Liver (tissue), 9 donors: ENCODE measurements around the gene PITPNC1. TPM values are rescaled to one million over a fixed set of nuclear protein-coding genes. Genes with fewer than 3 reads are reported as not detected.

Experiments used
- DNase-seq: peaks from one replicate; pipeline ENCODE4 v3.0.0-alpha.2; 2017; ENCODE audit warnings: low spot score
- H3K27ac ChIP-seq, 2 donors: one replicate each; pipeline ENCODE4 v1.7.0; 2013; ENCODE audit warnings: inconsistent platforms in 2 of 2, low read length in 2 of 2, control low read depth in 1 of 2, low read depth in 1 of 2, mild to moderate bottlenecking in 1 of 2
- H3K27me3 ChIP-seq, 4 donors: one replicate each; pipeline versions ENCODE4 v1.6.1 to v1.7.0; 2013; ENCODE audit warnings: low read length in 3 of 4, inconsistent platforms in 1 of 4, mild to moderate bottlenecking in 1 of 4, moderate library complexity in 1 of 4; ENCODE audit not compliant: control insufficient read depth in 4 of 4, insufficient read depth in 4 of 4
- H3K36me3 ChIP-seq, 4 donors: one replicate each; pipeline versions ENCODE4 v1.6.1 to v1.7.0; 2013; ENCODE audit warnings: low read length in 3 of 4, mild to moderate bottlenecking in 3 of 4, low read depth in 1 of 4, moderate library complexity in 1 of 4; ENCODE audit not compliant: control insufficient read depth in 4 of 4, insufficient read depth in 3 of 4
- H3K4me1 ChIP-seq, 4 donors: one replicate each; pipeline versions ENCODE4 v1.6.1 to v1.7.0; 2013; ENCODE audit warnings: low read length in 3 of 4, mild to moderate bottlenecking in 3 of 4, moderate library complexity in 1 of 4; ENCODE audit not compliant: control insufficient read depth in 4 of 4, insufficient read depth in 4 of 4
- H3K4me3 ChIP-seq, 3 donors: one replicate each; pipeline versions ENCODE4 v1.6.1 to v1.7.0; 2013; ENCODE audit warnings: low read length in 3 of 3, control low read depth in 1 of 3, low read depth in 1 of 3, mild to moderate bottlenecking in 1 of 3
- H3K9ac ChIP-seq, 2 donors: one replicate each; pipeline ENCODE4 v1.7.0; 2013; ENCODE audit warnings: low read length in 2 of 2, mild to moderate bottlenecking in 2 of 2, moderate library complexity in 2 of 2, control low read depth in 1 of 2, low read depth in 1 of 2
- H3K9me3 ChIP-seq, 4 donors: one replicate each; pipeline versions ENCODE4 v1.6.1 to v1.7.0; 2013; ENCODE audit warnings: low read length in 3 of 4; ENCODE audit not compliant: control insufficient read depth in 4 of 4
- EGR1 ChIP-seq, 2 donors: IDR thresholded peaks; 2 replicates each; pipeline ENCODE4 v1.6.1; 2016 to 2018; ENCODE audit warnings: antibody characterized with exemption in 2 of 2, low read depth in 2 of 2
- FOXA1 ChIP-seq: IDR thresholded peaks from 2 replicates; pipeline ENCODE4 v1.6.1; 2016; ENCODE audit warnings: antibody characterized with exemption
- HNF4A ChIP-seq, 2 donors: conservative IDR thresholded peaks; 2 replicates each; pipeline ENCODE4 v1.6.1; 2016; ENCODE audit warnings: antibody characterized with exemption in 2 of 2, mild to moderate bottlenecking in 2 of 2
- HNF4G ChIP-seq: IDR thresholded peaks from 2 replicates; pipeline ENCODE4 v1.6.1; 2016; ENCODE audit warnings: antibody characterized with exemption
- JUND ChIP-seq, 2 donors: IDR thresholded peaks; 2 replicates each; pipeline ENCODE4 v1.6.1; 2016; ENCODE audit warnings: antibody characterized with exemption in 2 of 2
- MAX ChIP-seq: IDR thresholded peaks from 2 replicates; pipeline ENCODE4 v1.6.1; 2016; ENCODE audit warnings: antibody characterized with exemption
- REST ChIP-seq: IDR thresholded peaks from 2 replicates; pipeline ENCODE4 v1.6.1; 2016; ENCODE audit warnings: antibody characterized with exemption, mild to moderate bottlenecking
- RXRA ChIP-seq, 2 donors: IDR thresholded peaks; 2 replicates each; pipeline ENCODE4 v1.6.1; 2017 to 2018; ENCODE audit warnings: antibody characterized with exemption in 2 of 2, mild to moderate bottlenecking in 1 of 2
- SP1 ChIP-seq: IDR thresholded peaks from 2 replicates; pipeline ENCODE4 v1.6.1; 2018; ENCODE audit warnings: antibody characterized with exemption, mild to moderate bottlenecking
- TAF1 ChIP-seq: conservative IDR thresholded peaks from 2 replicates; pipeline ENCODE4 v1.6.1; 2016; ENCODE audit warnings: antibody characterized with exemption, mild to moderate bottlenecking
- ZBTB33 ChIP-seq: IDR thresholded peaks from 2 replicates; pipeline ENCODE4 v1.6.1; 2016; ENCODE audit warnings: antibody characterized with exemption
- WGBS: extraction: QIAGEN DNeasy Blood & Tissue Kit; methylation state at CpG from one replicate; pipeline ENCODE4 v1.1.7; 2013; 5-methylcytosine and 5-hydroxymethylcytosine counted together
- polyA plus RNA-seq, 2 donors: library from polyadenylated mRNA; stranded (reverse) in 1 of 2; unstranded in 1 of 2; fragments of 200-250 nt in 1 of 2; fragments of >200 nt in 1 of 2; fragmentation: Nextera tagmentation in 1 of 2; extraction: Ambion mirVana in 1 of 2; gene quantifications; one replicate each; pipeline versions ENCODE4 v1.2.1 to v1.2.3, GENCODE V29; 2013 to 2015
- total RNA-seq, 2 donors: library from RNA; depleted of rRNA; stranded (reverse); fragments of >200 nt; gene quantifications; one replicate each; pipeline ENCODE4 v1.2.3, GENCODE V29; 2014
- donor health status: healthy.
- donor health status: healthy.
- donor health status: healthy.
- donor health status: healthy.
- donor health status: healthy.

Gene PITPNC1
- total and polyA plus RNA-seq, 4 donors, result 2.3 to 10.2 (median 5.7) TPM

- Histone ChIP-seq H3K36me3 (peaks cover 2 to 9% (median 4%) of the 10 kb centered on the region in 4 donors), H3K4me3 (peak overlapping the region; percentile 89 to 100 (median 97)), H3K27me3 (no peaks in the 10 kb centered on the region), H3K9ac (peak overlapping the region; percentile 97 to 98), H3K4me1 (peaks cover 0 to 56% (median 26%) of the 10 kb centered on the region in 4 donors), H3K27ac (peak overlapping the region; percentile 99 to 100), H3K9me3 (no peaks in the 10 kb centered on the region)
- WGBS, result 24% methylated on average over 26 of the region's 26 CpGs
- DNase-seq, result no peak
- TF ChIP-seq SP1 (no peak), REST (no peak), RXRA (IDR thresholded peaks at IDR 0.05) (peak; percentile 8 to 17), FOXA1 (no peak), TAF1 (no peak), HNF4G (no peak), ZBTB33 (no peak), HNF4A (conservative IDR thresholded peaks at IDR 0.05) (peak in 1 of 2 donors; percentile 25)
Measured at GRCh38 chr17:67364847-67365737, 12.0 kb upstream of the PITPNC1 start.

GRCh38 chr17:67365738-67366192 is 11.3 kb upstream of the PITPNC1 start:
- Histone ChIP-seq H3K27ac (peak overlapping the region; percentile 99 to 100), H3K27me3 (no peaks in the 10 kb centered on the region), H3K9ac (peak overlapping the region; percentile 97 to 98), H3K36me3 (peaks cover 0 to 3% (median under 1%) of the 10 kb centered on the region in 4 donors), H3K9me3 (no peaks in the 10 kb centered on the region), H3K4me3 (peak overlapping the region; percentile 89 to 100 (median 97)), H3K4me1 (peaks cover 0 to 49% (median 24%) of the 10 kb centered on the region in 4 donors)
- under 1% methylated on average over 11 of the region's 11 CpGs for WGBS
- TF ChIP-seq HNF4A (conservative IDR thresholded peaks at IDR 0.05) (peak in 1 of 2 donors; percentile 36), JUND (IDR thresholded peaks at IDR 0.05) (no peak), EGR1 (IDR thresholded peaks at IDR 0.05; ENCODE audit: low read depth in 2 of 2) (no peak), FOXA1 (no peak), ZBTB33 (no peak), MAX (no peak)
- no peak for DNase-seq
